HepG2 (cell line): ENCODE results near the gene KBTBD13. TPM values are rescaled to one million over a fixed set of nuclear protein-coding genes. Genes with fewer than 3 reads are reported as not detected.

Experiments
- ATF7 ChIP-seq, 2 experiments: fragments of 450-650 bp in 1 of 2; sonication (generic) in 1 of 2; formaldehyde crosslinking in 1 of 2; IDR thresholded peaks; 2 replicates each; pipeline versions ENCODE4 v1.4.0 to v1.6.1; 2016 to 2020; ENCODE audit warnings: antibody characterized with exemption in 1 of 2, mild to moderate bottlenecking in 1 of 2, missing genetic modification reagents in 1 of 2
- BHLHE40 ChIP-seq: IDR thresholded peaks from 2 replicates; pipeline ENCODE4 v1.6.1; 2011; ENCODE audit warnings: low read length, improper control_type of control experiment
- CAMTA2 ChIP-seq: sonication (generic); formaldehyde crosslinking; IDR thresholded peaks from 2 replicates; pipeline ENCODE4 v1.4.0; 2020; ENCODE audit warnings: mild to moderate bottlenecking, missing genetic modification reagents, borderline replicate concordance
- FOXP1 ChIP-seq, 2 experiments: fragments of 450-650 bp in 1 of 2; IDR thresholded peaks; 2 replicates each; pipeline ENCODE4 v1.6.1; 2017 to 2018; ENCODE audit warnings: antibody characterized with exemption in 1 of 2
- GATAD2A ChIP-seq: IDR thresholded peaks from 2 replicates; pipeline ENCODE4 v1.6.1; 2016
- IKZF4 ChIP-seq: sonication (generic); formaldehyde crosslinking; IDR thresholded peaks from 2 replicates; pipeline ENCODE4 v1.5.1; 2020; ENCODE audit warnings: borderline replicate concordance, mild to moderate bottlenecking, low read depth, missing genetic modification reagents; ENCODE audit errors: not compliant biosample characterization
- KAT2B ChIP-seq: fragments of 150-350 bp; IDR thresholded peaks from 2 replicates; pipeline ENCODE4 v1.6.1; 2014; ENCODE audit warnings: low read depth, low read length, borderline replicate concordance
- KDM3A ChIP-seq: IDR thresholded peaks from 2 replicates; pipeline ENCODE4 v1.6.1; 2018; ENCODE audit warnings: low read depth, missing compliant biosample characterization
- MXI1 ChIP-seq: IDR thresholded peaks from 3 replicates; pipeline ENCODE4 v1.6.1; 2012; ENCODE audit warnings: low read depth, low read length, inconsistent platforms, borderline replicate concordance
- NFE2L2 ChIP-seq: fragments of 150-350 bp; IDR thresholded peaks from 2 replicates; pipeline ENCODE4 v1.6.1; 2014; ENCODE audit warnings: low read length
- NR2F6 ChIP-seq, 2 experiments: IDR thresholded peaks; 2 replicates each; pipeline ENCODE4 v1.6.1; 2016; ENCODE audit warnings: antibody characterized with exemption in 1 of 2, mild to moderate bottlenecking in 1 of 2
- RBM39 ChIP-seq: fragments of 200-400 bp; formaldehyde crosslinking; IDR thresholded peaks from one replicate; pipeline ENCODE4 v1.6.1; 2018; ENCODE audit warnings: antibody characterized with exemption, mild to moderate bottlenecking, low read depth, low read length; ENCODE audit not compliant: poor library complexity, severe bottlenecking
- SP140L ChIP-seq: sonication (generic); formaldehyde crosslinking; IDR thresholded peaks from 2 replicates; pipeline ENCODE4 v1.4.0; 2020; ENCODE audit warnings: missing genetic modification reagents, borderline replicate concordance
- ZFP41 ChIP-seq: sonication (generic); formaldehyde crosslinking; IDR thresholded peaks from 2 replicates; pipeline ENCODE4 v1.4.0; 2020; ENCODE audit warnings: mild to moderate bottlenecking, missing genetic modification reagents, borderline replicate concordance
- ZNF136 ChIP-seq: sonication (generic); formaldehyde crosslinking; IDR thresholded peaks from 2 replicates; pipeline ENCODE4 v1.8.1; 2022; ENCODE audit warnings: low read depth, mild to moderate bottlenecking, moderate library complexity, missing genetic modification reagents
- ZNF205 ChIP-seq: IDR thresholded peaks from 2 replicates; pipeline ENCODE4 v1.6.1; 2018; ENCODE audit warnings: missing biosample characterization, missing genetic modification reagents
- ZNF354B ChIP-seq: sonication (generic); formaldehyde crosslinking; IDR thresholded peaks from 2 replicates; pipeline ENCODE4 v1.8.0; 2022; ENCODE audit warnings: mild to moderate bottlenecking, missing genetic modification reagents
- ZNF432 ChIP-seq: sonication (generic); formaldehyde crosslinking; IDR thresholded peaks from 2 replicates; pipeline ENCODE4 v1.5.0; 2020; ENCODE audit warnings: missing genetic modification reagents, mild to moderate bottlenecking, borderline replicate concordance
- ZNF616 ChIP-seq: sonication (generic); formaldehyde crosslinking; IDR thresholded peaks from 2 replicates; pipeline ENCODE4 v1.5.0; 2020; ENCODE audit warnings: low read depth, mild to moderate bottlenecking, missing genetic modification reagents
- polyA plus RNA-seq, 8 experiments: library from polyadenylated mRNA; depleted of rRNA in 3 of 8; stranded (reverse) in 7 of 8; unstranded in 1 of 8; fragments of >200 nt; fragmentation: Illumina TruSeq in 4 of 8; extraction: Trizol in 4 of 8; gene quantifications; 2 replicates each; pipeline versions ENCODE4 v1.2.1 to v1.2.3, GENCODE V29; 2011 to 2016; ENCODE audit warnings: low read depth in 4 of 8, missing spikeins in 1 of 8, mixed read lengths in 1 of 8; ENCODE audit not compliant: insufficient read depth in 1 of 8
- total RNA-seq, 5 experiments: library from RNA; depleted of rRNA; stranded (reverse); fragments of >200 nt; fragmentation: Illumina TruSeq; extraction: Trizol; gene quantifications; 2 replicates each; pipeline ENCODE4 v1.2.3, GENCODE V29; 2016; ENCODE audit warnings: low read depth in 1 of 5
- TF ChIP-seq, protein P1 (sequence below): sonication (generic); formaldehyde crosslinking; IDR thresholded peaks from 2 replicates; pipeline ENCODE4 v1.5.0; 2020; ENCODE audit warnings: mild to moderate bottlenecking, missing genetic modification reagents, moderate library complexity
- TF ChIP-seq, protein P2 (sequence below): sonication (generic); formaldehyde crosslinking; IDR thresholded peaks from 2 replicates; pipeline ENCODE4 v1.8.0; 2022; ENCODE audit warnings: mild to moderate bottlenecking, missing genetic modification reagents, moderate library complexity
- TF ChIP-seq, protein P3 (sequence below): IDR thresholded peaks from 2 replicates; pipeline ENCODE4 v1.6.1; 2012; ENCODE audit warnings: inconsistent platforms
- TF ChIP-seq, protein P4 (sequence below): sonication (generic); formaldehyde crosslinking; IDR thresholded peaks from 2 replicates; pipeline ENCODE4 v1.9.0; 2021; ENCODE audit warnings: missing genetic modification reagents, borderline replicate concordance
- TF ChIP-seq, protein P5 (sequence below): sonication (generic); formaldehyde crosslinking; IDR thresholded peaks from 2 replicates; pipeline ENCODE4 v1.5.0; 2020; ENCODE audit warnings: missing genetic modification reagents

KBTBD13 gene
- total and polyA plus RNA-seq, 2 of the 13 experiments (the other 11 are each of a cell fraction or from before 2014, with no cell fraction given): not detected

DNA sequence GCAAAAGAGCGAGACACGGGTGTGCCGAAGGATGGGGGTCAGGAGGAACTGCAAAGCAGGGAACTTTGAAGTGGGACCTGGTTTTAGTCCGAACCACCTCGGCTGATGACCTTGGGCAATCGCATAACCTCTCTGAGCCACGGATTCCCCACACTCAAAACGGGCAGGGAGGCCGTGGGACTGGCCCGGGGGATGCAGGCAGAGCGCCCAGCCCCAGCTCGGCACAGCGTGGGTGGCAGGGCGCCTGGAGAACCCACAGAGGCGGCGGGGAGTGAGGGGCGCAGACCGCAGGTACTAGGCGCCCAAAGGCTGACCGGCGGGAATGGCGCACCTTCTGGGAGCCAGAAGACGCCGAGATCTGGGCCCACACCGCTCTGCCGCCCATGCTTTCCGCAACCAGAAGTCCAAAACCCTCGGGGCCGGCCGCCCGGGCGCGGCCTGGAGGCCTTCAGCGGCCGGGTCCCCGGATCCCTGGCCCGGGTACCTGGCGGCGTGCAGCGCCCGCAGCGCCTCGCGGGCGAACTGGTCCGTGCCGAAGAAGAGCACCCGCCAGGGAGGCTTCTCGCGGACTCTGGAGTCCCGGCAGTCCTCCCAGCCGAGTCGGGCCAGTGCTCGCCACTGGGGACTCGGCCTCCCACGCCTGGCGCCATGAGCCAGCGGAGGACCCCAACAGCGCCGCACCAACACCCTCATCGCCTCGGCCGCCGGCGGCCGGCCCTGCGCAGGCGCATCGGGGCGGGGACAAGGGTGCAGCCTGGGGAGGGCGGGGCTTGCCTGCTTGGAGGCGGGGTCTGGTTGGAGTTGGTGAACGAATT is 47.4 kb upstream of the KBTBD13 start, which contains the start of gene MTFMT (continued):
- TF ChIP-seq MXI1: peak; percentile 32; the same call in 1 of the 3 replicates
- TF ChIP-seq FOXP1 (IDR thresholded peaks at IDR 0.05): no peak
- TF ChIP-seq FOXP1 (CRISPR knock-in tag; IDR thresholded peaks at IDR 0.05): no peak
- no peak for TF ChIP-seq KDM3A (CRISPR knock-in tag)
- TF ChIP-seq GATAD2A (CRISPR knock-in tag): no peak
- TF ChIP-seq NFE2L2: no peak
- no peak for TF ChIP-seq IKZF4 (CRISPR knock-in tag)
- TF ChIP-seq ZNF616: no peak
- TF ChIP-seq KAT2B: no peak
- TF ChIP-seq ATF7 (IDR thresholded peaks at IDR 0.05): no peak
- TF ChIP-seq ATF7 (CRISPR knock-in tag; IDR thresholded peaks at IDR 0.05): no peak
- no peak for TF ChIP-seq ZNF205 (CRISPR knock-in tag)
- no peak for TF ChIP-seq RBM39
- TF ChIP-seq CAMTA2: no peak
- no peak for TF ChIP-seq BHLHE40
- no peak for TF ChIP-seq ZNF136 (CRISPR knock-in tag)
- TF ChIP-seq, protein P1, sequence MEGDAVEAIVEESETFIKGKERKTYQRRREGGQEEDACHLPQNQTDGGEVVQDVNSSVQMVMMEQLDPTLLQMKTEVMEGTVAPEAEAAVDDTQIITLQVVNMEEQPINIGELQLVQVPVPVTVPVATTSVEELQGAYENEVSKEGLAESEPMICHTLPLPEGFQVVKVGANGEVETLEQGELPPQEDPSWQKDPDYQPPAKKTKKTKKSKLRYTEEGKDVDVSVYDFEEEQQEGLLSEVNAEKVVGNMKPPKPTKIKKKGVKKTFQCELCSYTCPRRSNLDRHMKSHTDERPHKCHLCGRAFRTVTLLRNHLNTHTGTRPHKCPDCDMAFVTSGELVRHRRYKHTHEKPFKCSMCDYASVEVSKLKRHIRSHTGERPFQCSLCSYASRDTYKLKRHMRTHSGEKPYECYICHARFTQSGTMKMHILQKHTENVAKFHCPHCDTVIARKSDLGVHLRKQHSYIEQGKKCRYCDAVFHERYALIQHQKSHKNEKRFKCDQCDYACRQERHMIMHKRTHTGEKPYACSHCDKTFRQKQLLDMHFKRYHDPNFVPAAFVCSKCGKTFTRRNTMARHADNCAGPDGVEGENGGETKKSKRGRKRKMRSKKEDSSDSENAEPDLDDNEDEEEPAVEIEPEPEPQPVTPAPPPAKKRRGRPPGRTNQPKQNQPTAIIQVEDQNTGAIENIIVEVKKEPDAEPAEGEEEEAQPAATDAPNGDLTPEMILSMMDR (CRISPR knock-in tag): peak; percentile 43; the same call in 1 of the 2 replicates
- no peak for TF ChIP-seq ZNF354B
- TF ChIP-seq SP140L (CRISPR knock-in tag): no peak
- TF ChIP-seq, protein P2, sequence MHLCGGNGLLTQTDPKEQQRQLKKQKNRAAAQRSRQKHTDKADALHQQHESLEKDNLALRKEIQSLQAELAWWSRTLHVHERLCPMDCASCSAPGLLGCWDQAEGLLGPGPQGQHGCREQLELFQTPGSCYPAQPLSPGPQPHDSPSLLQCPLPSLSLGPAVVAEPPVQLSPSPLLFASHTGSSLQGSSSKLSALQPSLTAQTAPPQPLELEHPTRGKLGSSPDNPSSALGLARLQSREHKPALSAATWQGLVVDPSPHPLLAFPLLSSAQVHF (CRISPR knock-in tag): no peak
- no peak for TF ChIP-seq NR2F6 (IDR thresholded peaks at IDR 0.05)
- TF ChIP-seq NR2F6 (CRISPR knock-in tag; IDR thresholded peaks at IDR 0.05): no peak
- TF ChIP-seq, protein P3, sequence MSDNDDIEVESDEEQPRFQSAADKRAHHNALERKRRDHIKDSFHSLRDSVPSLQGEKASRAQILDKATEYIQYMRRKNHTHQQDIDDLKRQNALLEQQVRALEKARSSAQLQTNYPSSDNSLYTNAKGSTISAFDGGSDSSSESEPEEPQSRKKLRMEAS: peak; percentile 38
- TF ChIP-seq, protein P4, sequence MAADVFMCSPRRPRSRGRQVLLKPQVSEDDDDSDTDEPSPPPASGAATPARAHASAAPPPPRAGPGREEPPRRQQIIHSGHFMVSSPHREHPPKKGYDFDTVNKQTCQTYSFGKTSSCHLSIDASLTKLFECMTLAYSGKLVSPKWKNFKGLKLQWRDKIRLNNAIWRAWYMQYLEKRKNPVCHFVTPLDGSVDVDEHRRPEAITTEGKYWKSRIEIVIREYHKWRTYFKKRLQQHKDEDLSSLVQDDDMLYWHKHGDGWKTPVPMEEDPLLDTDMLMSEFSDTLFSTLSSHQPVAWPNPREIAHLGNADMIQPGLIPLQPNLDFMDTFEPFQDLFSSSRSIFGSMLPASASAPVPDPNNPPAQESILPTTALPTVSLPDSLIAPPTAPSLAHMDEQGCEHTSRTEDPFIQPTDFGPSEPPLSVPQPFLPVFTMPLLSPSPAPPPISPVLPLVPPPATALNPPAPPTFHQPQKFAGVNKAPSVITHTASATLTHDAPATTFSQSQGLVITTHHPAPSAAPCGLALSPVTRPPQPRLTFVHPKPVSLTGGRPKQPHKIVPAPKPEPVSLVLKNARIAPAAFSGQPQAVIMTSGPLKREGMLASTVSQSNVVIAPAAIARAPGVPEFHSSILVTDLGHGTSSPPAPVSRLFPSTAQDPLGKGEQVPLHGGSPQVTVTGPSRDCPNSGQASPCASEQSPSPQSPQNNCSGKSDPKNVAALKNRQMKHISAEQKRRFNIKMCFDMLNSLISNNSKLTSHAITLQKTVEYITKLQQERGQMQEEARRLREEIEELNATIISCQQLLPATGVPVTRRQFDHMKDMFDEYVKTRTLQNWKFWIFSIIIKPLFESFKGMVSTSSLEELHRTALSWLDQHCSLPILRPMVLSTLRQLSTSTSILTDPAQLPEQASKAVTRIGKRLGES (CRISPR knock-in tag): no peak
- TF ChIP-seq ZFP41 (CRISPR knock-in tag): no peak
- TF ChIP-seq, protein P5, sequence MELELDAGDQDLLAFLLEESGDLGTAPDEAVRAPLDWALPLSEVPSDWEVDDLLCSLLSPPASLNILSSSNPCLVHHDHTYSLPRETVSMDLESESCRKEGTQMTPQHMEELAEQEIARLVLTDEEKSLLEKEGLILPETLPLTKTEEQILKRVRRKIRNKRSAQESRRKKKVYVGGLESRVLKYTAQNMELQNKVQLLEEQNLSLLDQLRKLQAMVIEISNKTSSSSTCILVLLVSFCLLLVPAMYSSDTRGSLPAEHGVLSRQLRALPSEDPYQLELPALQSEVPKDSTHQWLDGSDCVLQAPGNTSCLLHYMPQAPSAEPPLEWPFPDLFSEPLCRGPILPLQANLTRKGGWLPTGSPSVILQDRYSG: no peak
- TF ChIP-seq ZNF432: no peak
